Cardiac atrium fibroblast (primary cell): ENCODE data around the gene MMRN1. TPM values are rescaled to one million over a fixed set of nuclear protein-coding genes. Genes with fewer than 3 reads are reported as not detected.

ENCODE experiments used
- total RNA-seq: library from RNA; depleted of rRNA; stranded (reverse); fragments of >200 nt; gene quantifications from 2 replicates; pipeline ENCODE4 v1.2.3, GENCODE V29; 2015

The MMRN1 gene, protein sequence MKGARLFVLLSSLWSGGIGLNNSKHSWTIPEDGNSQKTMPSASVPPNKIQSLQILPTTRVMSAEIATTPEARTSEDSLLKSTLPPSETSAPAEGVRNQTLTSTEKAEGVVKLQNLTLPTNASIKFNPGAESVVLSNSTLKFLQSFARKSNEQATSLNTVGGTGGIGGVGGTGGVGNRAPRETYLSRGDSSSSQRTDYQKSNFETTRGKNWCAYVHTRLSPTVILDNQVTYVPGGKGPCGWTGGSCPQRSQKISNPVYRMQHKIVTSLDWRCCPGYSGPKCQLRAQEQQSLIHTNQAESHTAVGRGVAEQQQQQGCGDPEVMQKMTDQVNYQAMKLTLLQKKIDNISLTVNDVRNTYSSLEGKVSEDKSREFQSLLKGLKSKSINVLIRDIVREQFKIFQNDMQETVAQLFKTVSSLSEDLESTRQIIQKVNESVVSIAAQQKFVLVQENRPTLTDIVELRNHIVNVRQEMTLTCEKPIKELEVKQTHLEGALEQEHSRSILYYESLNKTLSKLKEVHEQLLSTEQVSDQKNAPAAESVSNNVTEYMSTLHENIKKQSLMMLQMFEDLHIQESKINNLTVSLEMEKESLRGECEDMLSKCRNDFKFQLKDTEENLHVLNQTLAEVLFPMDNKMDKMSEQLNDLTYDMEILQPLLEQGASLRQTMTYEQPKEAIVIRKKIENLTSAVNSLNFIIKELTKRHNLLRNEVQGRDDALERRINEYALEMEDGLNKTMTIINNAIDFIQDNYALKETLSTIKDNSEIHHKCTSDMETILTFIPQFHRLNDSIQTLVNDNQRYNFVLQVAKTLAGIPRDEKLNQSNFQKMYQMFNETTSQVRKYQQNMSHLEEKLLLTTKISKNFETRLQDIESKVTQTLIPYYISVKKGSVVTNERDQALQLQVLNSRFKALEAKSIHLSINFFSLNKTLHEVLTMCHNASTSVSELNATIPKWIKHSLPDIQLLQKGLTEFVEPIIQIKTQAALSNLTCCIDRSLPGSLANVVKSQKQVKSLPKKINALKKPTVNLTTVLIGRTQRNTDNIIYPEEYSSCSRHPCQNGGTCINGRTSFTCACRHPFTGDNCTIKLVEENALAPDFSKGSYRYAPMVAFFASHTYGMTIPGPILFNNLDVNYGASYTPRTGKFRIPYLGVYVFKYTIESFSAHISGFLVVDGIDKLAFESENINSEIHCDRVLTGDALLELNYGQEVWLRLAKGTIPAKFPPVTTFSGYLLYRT
- total RNA-seq, result 0.65 and 2.0 TPM in 2 replicates

DNA sequence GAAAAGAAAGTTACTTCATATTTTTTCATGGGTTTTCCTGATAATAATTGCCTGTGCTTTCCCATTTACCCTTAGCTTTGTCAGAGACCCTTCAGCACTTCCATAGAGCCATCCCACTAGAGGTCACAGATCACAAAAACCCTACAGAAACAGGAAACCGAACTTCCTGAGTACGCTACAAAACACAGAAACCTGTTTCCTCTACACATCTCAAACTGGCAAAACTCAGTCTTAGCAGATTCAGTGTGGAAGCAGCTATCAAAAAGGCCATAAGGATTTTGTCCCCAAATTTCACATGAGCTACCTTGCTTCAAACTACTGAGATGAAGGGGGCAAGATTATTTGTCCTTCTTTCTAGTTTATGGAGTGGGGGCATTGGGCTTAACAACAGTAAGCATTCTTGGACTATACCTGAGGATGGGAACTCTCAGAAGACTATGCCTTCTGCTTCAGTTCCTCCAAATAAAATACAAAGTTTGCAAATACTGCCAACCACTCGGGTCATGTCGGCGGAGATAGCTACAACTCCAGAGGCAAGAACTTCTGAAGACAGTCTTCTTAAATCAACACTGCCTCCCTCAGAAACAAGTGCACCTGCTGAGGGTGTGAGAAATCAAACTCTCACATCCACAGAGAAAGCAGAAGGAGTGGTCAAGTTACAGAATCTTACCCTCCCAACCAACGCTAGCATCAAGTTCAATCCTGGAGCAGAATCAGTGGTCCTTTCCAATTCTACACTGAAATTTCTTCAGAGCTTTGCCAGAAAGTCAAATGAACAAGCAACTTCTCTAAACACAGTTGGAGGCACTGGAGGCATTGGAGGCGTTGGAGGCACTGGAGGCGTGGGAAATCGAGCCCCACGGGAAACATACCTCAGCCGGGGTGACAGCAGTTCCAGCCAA lies at the start of gene MMRN1:
Gene MMRN1, plus strand, starts transcription at position 206 of the 902 bp plus-strand sequence. Its CDS starts 118 bp downstream, at position 324.

Other genes with a start within 250 kb of the MMRN1 start
- not detected in 2 replicates for gene SNCA, start 57.7 kb upstream of the MMRN1 start, total RNA-seq
- 5.7 TPM in 1 of 2 replicates, not detected in the other for gene CCSER1, start 232.5 kb downstream of the MMRN1 start, total RNA-seq